Measurements from ENCODE around the gene ZNF385B.

GRCh38 chr2:179613299-179613651 is 248.1 kb downstream of the ZNF385B start:
- TF ChIP-seq POLR2A (IDR thresholded peaks at IDR 0.05; ENCODE audit: borderline replicate concordance, extremely low read depth, insufficient read depth, insufficient read length) (no peak), ZNF274 (IDR thresholded peaks at IDR 0.05; ENCODE audit: low read depth, low read length) (no peak), ZFX (IDR thresholded peaks at IDR 0.05) (no peak), POLR2AphosphoS5 (IDR thresholded peaks at IDR 0.05; ENCODE audit: low read depth, low read length) (no peak), EZH2 (IDR thresholded peaks at IDR 0.05) (no peak), EZH2phosphoT487 (IDR thresholded peaks at IDR 0.05; ENCODE audit: borderline replicate concordance) (no peak), REST (IDR thresholded peaks at IDR 0.05; ENCODE audit: low read depth) (no peak), RAD21 (IDR thresholded peaks at IDR 0.05; ENCODE audit: low read depth) (no peak), SIN3A (IDR thresholded peaks at IDR 0.05; ENCODE audit: low read depth) (no peak)
- TF ChIP-seq, protein P1, sequence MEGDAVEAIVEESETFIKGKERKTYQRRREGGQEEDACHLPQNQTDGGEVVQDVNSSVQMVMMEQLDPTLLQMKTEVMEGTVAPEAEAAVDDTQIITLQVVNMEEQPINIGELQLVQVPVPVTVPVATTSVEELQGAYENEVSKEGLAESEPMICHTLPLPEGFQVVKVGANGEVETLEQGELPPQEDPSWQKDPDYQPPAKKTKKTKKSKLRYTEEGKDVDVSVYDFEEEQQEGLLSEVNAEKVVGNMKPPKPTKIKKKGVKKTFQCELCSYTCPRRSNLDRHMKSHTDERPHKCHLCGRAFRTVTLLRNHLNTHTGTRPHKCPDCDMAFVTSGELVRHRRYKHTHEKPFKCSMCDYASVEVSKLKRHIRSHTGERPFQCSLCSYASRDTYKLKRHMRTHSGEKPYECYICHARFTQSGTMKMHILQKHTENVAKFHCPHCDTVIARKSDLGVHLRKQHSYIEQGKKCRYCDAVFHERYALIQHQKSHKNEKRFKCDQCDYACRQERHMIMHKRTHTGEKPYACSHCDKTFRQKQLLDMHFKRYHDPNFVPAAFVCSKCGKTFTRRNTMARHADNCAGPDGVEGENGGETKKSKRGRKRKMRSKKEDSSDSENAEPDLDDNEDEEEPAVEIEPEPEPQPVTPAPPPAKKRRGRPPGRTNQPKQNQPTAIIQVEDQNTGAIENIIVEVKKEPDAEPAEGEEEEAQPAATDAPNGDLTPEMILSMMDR (IDR thresholded peaks at IDR 0.05 in 2 of 3, conservative IDR thresholded peaks at IDR 0.05 in 1 of 3; ENCODE audit: borderline replicate concordance in 1 of 3, insufficient read depth in 1 of 3, low read depth in 2 of 3, low read length in 2 of 3) = no peak

Data from HCT116 (cell line).